Right cardiac atrium (tissue), 5 donors: ENCODE data around the gene INO80E. TPM values are rescaled to one million over a fixed set of nuclear protein-coding genes. Genes with fewer than 3 reads are reported as not detected.

Experiments
- ATAC-seq, 2 donors: fragments of 200-7000 bp; cut with Tn5 transposase; one replicate each; pipeline versions ENCODE4 v1.8.0 to v1.9.1; 2020; ENCODE audit warnings: moderate library complexity in 2 of 2, mild to moderate bottlenecking in 1 of 2
- DNase-seq, 3 donors: peaks; one replicate each; pipeline ENCODE4 v3.0.0-alpha.2; 2020
- H3K27ac ChIP-seq: one replicate; pipeline ENCODE4 v1.5.1; 2013; ENCODE audit warnings: mild to moderate bottlenecking, low read length, control low read depth, moderate library complexity
- H3K27me3 ChIP-seq: one replicate; pipeline ENCODE4 v1.6.1; 2013; ENCODE audit not compliant: control insufficient read depth, insufficient read depth
- H3K4me1 ChIP-seq: one replicate; pipeline ENCODE4 v1.6.1; 2013; ENCODE audit warnings: low read length; ENCODE audit not compliant: control insufficient read depth, insufficient read depth
- H3K4me3 ChIP-seq: one replicate; pipeline ENCODE4 v1.5.1; 2013; ENCODE audit warnings: low read length, control low read depth
- H3K9me3 ChIP-seq: one replicate; pipeline ENCODE4 v1.6.1; 2013; ENCODE audit warnings: low read length; ENCODE audit not compliant: control insufficient read depth
- WGBS: extraction: QIAGEN DNeasy Blood & Tissue Kit; methylation state at CpG from one replicate; pipeline ENCODE4 v1.1.7; 2013; 5-methylcytosine and 5-hydroxymethylcytosine counted together
- intact Hi-C, 4 donors: fragments of 100-400 bp; cut with DNase I; formaldehyde crosslinking; loops; one replicate each; pipeline versions ENCODE4 v1.11.0 to v1.14.0; 2022 to 2023
- polyA plus RNA-seq: library from polyadenylated mRNA; stranded (reverse); fragments of 200-250 nt; gene quantifications from one replicate; pipeline ENCODE4 v1.2.3, GENCODE V29; 2013
- total RNA-seq, 4 donors: library from RNA; stranded (reverse); fragmentation: NEBNext Ultra II Directional; extraction: Animal tissue kit (Norgen Biotek cat#: 25700); gene quantifications; one replicate each; pipeline ENCODE4 v1.2.1, GENCODE V29; 2021
- donor health status: healthy with polysubstance abuse.
- donor health status: DM: no; HTN: yes; CAD: no.
- donor health status: DM: no; HTN: no; CAD: no.
- donor health status: DM: no; HTN: yes; CAD: no; lungs with severe emphysema.
- donor health status: DM: yes; HTN: yes; CAD: no.

The INO80E gene
- total and polyA plus RNA-seq, 5 donors = 32.7 to 59.1 (median 39.6) TPM

GRCh38 chr16:30024451-30024850 is 28.4 kb downstream of the INO80E start:
- no peaks in the 10 kb centered on the region for H3K4me1 ChIP-seq
- H3K4me3 ChIP-seq = no peak overlapping the region
- ATAC-seq (no peak), DNase-seq (peak in 1 of 3 donors; percentile 40)
- intact Hi-C loops = loop anchor here in 2 of 4 donors (10.0 kb wide), 1 partner anchor 330 kb away; no protein-coding TSS in a partner anchor
- H3K27me3 ChIP-seq = no peaks in the 10 kb centered on the region
- 75% methylated on average over 16 of the region's 16 CpGs for WGBS
- H3K27ac ChIP-seq = no peak overlapping the region
- H3K9me3 ChIP-seq = no peaks in the 10 kb centered on the region

- intact Hi-C loops = loop anchor here in 2 of 4 donors (10.0 kb wide), 1 partner anchor 330 kb away; no protein-coding TSS in a partner anchor
- 69% methylated on average over 20 of the region's 20 CpGs for WGBS
- Histone ChIP-seq H3K4me1 (no peaks in the 10 kb centered on the region), H3K9me3 (no peaks in the 10 kb centered on the region), H3K27ac (no peak overlapping the region), H3K27me3 (no peaks in the 10 kb centered on the region), H3K4me3 (no peak overlapping the region)
- DNase-seq = peak in 1 of 3 donors; percentile 32
- ATAC-seq = no peak
These were observed 29.1 kb downstream of the INO80E start for GRCh38 chr16:30025156-30025555.

- Histone ChIP-seq H3K4me1 (no peaks in the 10 kb centered on the region), H3K4me3 (no peak overlapping the region), H3K27ac (no peak overlapping the region), H3K9me3 (no peaks in the 10 kb centered on the region), H3K27me3 (no peaks in the 10 kb centered on the region)
- ATAC-seq (no peak), DNase-seq (peak in 1 of 3 donors; percentile 30)
- intact Hi-C loops = loop anchor here in 2 of 4 donors (10.0 kb wide), 1 partner anchor 331 kb away; no protein-coding TSS in a partner anchor
- 63% methylated on average over 7 of the region's 7 CpGs for WGBS
These were observed 29.5 kb downstream of the INO80E start for GRCh38 chr16:30025574-30025973.

- no peaks in the 10 kb centered on the region for H3K27me3 ChIP-seq
- DNase-seq (peak in 1 of 3 donors; percentile 44), ATAC-seq (no peak)
- H3K27ac ChIP-seq = no peak overlapping the region
- 87% methylated on average over 18 of the region's 18 CpGs for WGBS
- intact Hi-C loops = loop anchor here in 2 of 4 donors (10.0 kb wide), 1 partner anchor 332 kb away; no protein-coding TSS in a partner anchor
- no peaks in the 10 kb centered on the region for H3K4me1 ChIP-seq
- H3K4me3 ChIP-seq = no peak overlapping the region
- H3K9me3 ChIP-seq = no peaks in the 10 kb centered on the region
These were observed 30.4 kb downstream of the INO80E start for GRCh38 chr16:30026449-30026848.

- WGBS = 35% methylated on average over 13 of the region's 13 CpGs
- no peaks in the 10 kb centered on the region for H3K27me3 ChIP-seq
- ATAC-seq (no peak), DNase-seq (peak in 1 of 3 donors; percentile 40)
- no peaks in the 10 kb centered on the region for H3K9me3 ChIP-seq
- no peaks in the 10 kb centered on the region for H3K4me1 ChIP-seq
- no peak overlapping the region for H3K27ac ChIP-seq
- no peak overlapping the region for H3K4me3 ChIP-seq
- intact Hi-C loops = loop anchor here in 2 of 4 donors (10.0 kb wide), 1 partner anchor 333 kb away; no protein-coding TSS in a partner anchor
These were observed 31.8 kb downstream of the INO80E start for GRCh38 chr16:30027588-30028437.

GRCh38 chr16:30028438-30029076 is 32.5 kb downstream of the INO80E start:
- Histone ChIP-seq H3K9me3 (no peaks in the 10 kb centered on the region), H3K27me3 (no peaks in the 10 kb centered on the region), H3K4me1 (no peaks in the 10 kb centered on the region), H3K4me3 (no peak overlapping the region), H3K27ac (no peak overlapping the region)
- WGBS = 12% methylated on average over 18 of the region's 18 CpGs
- ATAC-seq (peak in 1 of 2 donors; percentile 27), DNase-seq (peak in 1 of 3 donors; percentile 62)
- intact Hi-C loops = loop anchor here in 2 of 4 donors (10.0 kb wide), 1 partner anchor 334 kb away; no protein-coding TSS in a partner anchor

- DNase-seq (peak in 1 of 3 donors; percentile 49), ATAC-seq (no peak)
- Histone ChIP-seq H3K9me3 (no peaks in the 10 kb centered on the region), H3K4me1 (no peaks in the 10 kb centered on the region), H3K27ac (no peak overlapping the region), H3K4me3 (no peak overlapping the region), H3K27me3 (no peaks in the 10 kb centered on the region)
- intact Hi-C loops = no loop called here
- WGBS = 23% methylated on average over 23 of the region's 23 CpGs
These were observed 34.1 kb downstream of the INO80E start for GRCh38 chr16:30030011-30030685.

GRCh38 chr16:30030841-30031413 is 34.9 kb downstream of the INO80E start, which contains the start of gene TLCD3B:
TSS of gene TLCD3B (minus strand) at chr16:30031271. CDS start at chr16:30030527, 744 bp downstream.
- ATAC-seq (peak in 1 of 2 donors; percentile 15), DNase-seq (peak in 1 of 3 donors; percentile 54)
- no peaks in the 10 kb centered on the region for H3K4me1 ChIP-seq
- intact Hi-C loops = no loop called here
- H3K27ac ChIP-seq = no peak within 1 kb of the TSS
- no peak within 1 kb of the TSS for H3K4me3 ChIP-seq
- no peaks in the 10 kb centered on the region for H3K9me3 ChIP-seq
- 1% methylated on average over 27 of the region's 27 CpGs for WGBS
- no peaks in the 10 kb centered on the region for H3K27me3 ChIP-seq

GRCh38 chr16:30031477-30031918 is 35.5 kb downstream of the INO80E start:
- no peaks in the 10 kb centered on the region for H3K27me3 ChIP-seq

GRCh38 chr16:30032083-30032819 is 36.2 kb downstream of the INO80E start:
- H3K27me3 ChIP-seq = no peaks in the 10 kb centered on the region
- WGBS = 25% methylated on average over 12 of the region's 12 CpGs
- no peaks in the 10 kb centered on the region for H3K4me1 ChIP-seq
- H3K27ac ChIP-seq = no peak overlapping the region
- no peaks in the 10 kb centered on the region for H3K9me3 ChIP-seq
- peak in 1 of 3 donors; percentile 40 for DNase-seq
- no peak for ATAC-seq
- intact Hi-C loops = no loop called here
- no peak overlapping the region for H3K4me3 ChIP-seq

More at GRCh38 chr16:30031477-30031918, 35.5 kb downstream of the INO80E start:
- no peak for ATAC-seq
- Histone ChIP-seq H3K4me1 (no peaks in the 10 kb centered on the region), H3K27ac (no peak overlapping the region), H3K4me3 (no peak overlapping the region), H3K9me3 (no peaks in the 10 kb centered on the region)
- 20% methylated on average over 11 of the region's 11 CpGs for WGBS
- intact Hi-C loops = no loop called here
- no peak for DNase-seq
